ENCODE results near the gene MLST8.

Gene MLST8

GRCh38 chr16:2205104-2205966, at the start of gene MLST8:
TSS of gene MLST8 (plus strand) at chr16:2205454. CDS start at chr16:2206086, 632 bp downstream.
- Histone ChIP-seq H3K27ac (ENCODE audit: low read length) (peak within 1 kb of the TSS; percentile 99), H3K4me3 (ENCODE audit: low read depth in 1 of 2, low read length in 2 of 2) (peak within 1 kb of the TSS; percentile 80 to 89), H2AFZ (ENCODE audit: low read depth, low read length) (peak within 1 kb of the TSS; percentile 99), H3K4me1 (ENCODE audit: insufficient read depth, low read length) (peaks cover 33% of the 10 kb centered on the region), H3K36me3 (ENCODE audit: insufficient read depth, low read length) (peaks cover 38% of the 10 kb centered on the region), H4K20me1 (ENCODE audit: insufficient read depth, low read length) (peaks cover 5% of the 10 kb centered on the region; the same call in 1 of the 2 replicates), H3K9ac (ENCODE audit: low read depth, low read length) (peak within 1 kb of the TSS; percentile 91), H3K27me3 (ENCODE audit: insufficient read depth, low read length, poor library complexity) (no peaks in the 10 kb centered on the region), H3K79me2 (ENCODE audit: insufficient read depth, low read length) (peaks cover 31% of the 10 kb centered on the region), H3K9me3 (ENCODE audit: insufficient read depth, low read length, severe bottlenecking) (no peaks in the 10 kb centered on the region), H3K4me2 (ENCODE audit: insufficient read depth, low read length) (peak within 1 kb of the TSS; percentile 96)
- TF ChIP-seq EZH2 (IDR thresholded peaks at IDR 0.05; ENCODE audit: borderline replicate concordance, low read depth, low read length, severe bottlenecking), result no peak
- TF ChIP-seq, protein P1, sequence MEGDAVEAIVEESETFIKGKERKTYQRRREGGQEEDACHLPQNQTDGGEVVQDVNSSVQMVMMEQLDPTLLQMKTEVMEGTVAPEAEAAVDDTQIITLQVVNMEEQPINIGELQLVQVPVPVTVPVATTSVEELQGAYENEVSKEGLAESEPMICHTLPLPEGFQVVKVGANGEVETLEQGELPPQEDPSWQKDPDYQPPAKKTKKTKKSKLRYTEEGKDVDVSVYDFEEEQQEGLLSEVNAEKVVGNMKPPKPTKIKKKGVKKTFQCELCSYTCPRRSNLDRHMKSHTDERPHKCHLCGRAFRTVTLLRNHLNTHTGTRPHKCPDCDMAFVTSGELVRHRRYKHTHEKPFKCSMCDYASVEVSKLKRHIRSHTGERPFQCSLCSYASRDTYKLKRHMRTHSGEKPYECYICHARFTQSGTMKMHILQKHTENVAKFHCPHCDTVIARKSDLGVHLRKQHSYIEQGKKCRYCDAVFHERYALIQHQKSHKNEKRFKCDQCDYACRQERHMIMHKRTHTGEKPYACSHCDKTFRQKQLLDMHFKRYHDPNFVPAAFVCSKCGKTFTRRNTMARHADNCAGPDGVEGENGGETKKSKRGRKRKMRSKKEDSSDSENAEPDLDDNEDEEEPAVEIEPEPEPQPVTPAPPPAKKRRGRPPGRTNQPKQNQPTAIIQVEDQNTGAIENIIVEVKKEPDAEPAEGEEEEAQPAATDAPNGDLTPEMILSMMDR (IDR thresholded peaks at IDR 0.05; ENCODE audit: borderline replicate concordance, extremely low read depth, low read length, poor library complexity, severe bottlenecking), result peak; percentile 30
- ATAC-seq (ENCODE audit: insufficient read depth, low read depth) (peak; percentile 69), DNase-seq (peak; percentile 86)

DNA sequence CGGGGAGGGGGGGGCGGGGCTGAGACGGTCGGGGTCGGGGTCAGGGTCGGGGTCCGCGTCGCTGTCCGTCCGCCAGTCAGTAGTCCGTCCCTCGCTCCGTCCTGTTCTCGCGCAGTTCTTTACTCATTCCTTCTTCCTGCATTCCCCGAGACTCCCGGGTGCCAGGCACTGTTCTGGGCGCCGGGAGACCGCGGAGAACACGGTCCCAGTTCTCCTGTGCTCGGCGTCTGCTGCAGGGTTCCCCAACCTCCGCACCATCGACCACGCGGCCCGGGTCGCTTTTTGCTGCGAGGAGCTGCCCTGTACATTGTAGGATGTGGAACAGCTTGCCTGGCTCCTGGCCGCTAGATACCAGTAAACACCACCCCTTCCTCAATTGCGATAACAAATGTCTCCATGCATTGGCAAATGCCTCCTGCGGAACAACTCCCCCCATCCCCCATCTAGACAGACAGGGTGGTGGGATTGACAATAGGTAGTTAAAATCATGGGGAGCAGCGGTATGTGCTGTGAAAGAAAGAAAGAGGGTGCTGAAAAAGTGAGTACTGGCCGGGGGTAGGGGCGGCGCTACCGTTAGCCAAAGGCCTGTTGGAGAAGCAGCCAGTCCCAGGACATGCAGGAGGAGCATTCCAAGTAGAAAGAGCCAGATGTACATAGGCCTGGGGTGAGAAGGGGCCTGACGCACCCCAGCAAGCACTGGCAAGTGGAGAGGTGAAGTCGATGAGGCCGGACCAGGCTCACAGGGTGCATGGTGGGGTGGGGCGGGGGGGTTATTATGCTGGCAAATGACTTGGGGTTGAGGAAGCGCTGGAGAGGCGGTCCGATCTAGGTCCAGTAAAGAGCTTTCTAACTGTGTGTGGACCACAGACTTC, 49.0 kb upstream of the MLST8 start:
- Histone ChIP-seq H2AFZ (ENCODE audit: low read depth, low read length) (peak overlapping the region; percentile 54), H3K79me2 (ENCODE audit: insufficient read depth, low read length) (peaks cover 85% of the 10 kb centered on the region), H3K27ac (ENCODE audit: low read length) (peak overlapping the region; percentile 74), H3K4me3 (ENCODE audit: low read depth in 1 of 2, low read length in 2 of 2) (peak overlapping the region; percentile 44 to 95), H4K20me1 (ENCODE audit: insufficient read depth, low read length) (peaks cover 87% of the 10 kb centered on the region), H3K9ac (ENCODE audit: low read depth, low read length) (peak overlapping the region; percentile 79), H3K27me3 (ENCODE audit: insufficient read depth, low read length, poor library complexity) (no peaks in the 10 kb centered on the region), H3K9me3 (ENCODE audit: insufficient read depth, low read length, severe bottlenecking) (no peaks in the 10 kb centered on the region), H3K4me1 (ENCODE audit: insufficient read depth, low read length) (peaks cover 55% of the 10 kb centered on the region), H3K4me2 (ENCODE audit: insufficient read depth, low read length) (peak overlapping the region; percentile 72), H3K36me3 (ENCODE audit: insufficient read depth, low read length) (peaks cover 42% of the 10 kb centered on the region)
- ATAC-seq (ENCODE audit: insufficient read depth, low read depth), result no peak
- TF ChIP-seq, protein P1 (IDR thresholded peaks at IDR 0.05; ENCODE audit: borderline replicate concordance, extremely low read depth, low read length, poor library complexity, severe bottlenecking), result no peak
- TF ChIP-seq EZH2 (IDR thresholded peaks at IDR 0.05; ENCODE audit: borderline replicate concordance, low read depth, low read length, severe bottlenecking), result no peak
- DNase-seq, result peak; percentile 31

- Histone ChIP-seq H2AFZ (ENCODE audit: low read depth, low read length) (no peak overlapping the region), H3K27me3 (ENCODE audit: insufficient read depth, low read length, poor library complexity) (no peaks in the 10 kb centered on the region), H3K4me1 (ENCODE audit: insufficient read depth, low read length) (peaks cover 54% of the 10 kb centered on the region), H3K4me2 (ENCODE audit: insufficient read depth, low read length) (peak overlapping the region; percentile 72), H4K20me1 (ENCODE audit: insufficient read depth, low read length) (peaks cover 85% of the 10 kb centered on the region), H3K9ac (ENCODE audit: low read depth, low read length) (peak overlapping the region; percentile 79), H3K36me3 (ENCODE audit: insufficient read depth, low read length) (peaks cover 36% of the 10 kb centered on the region), H3K9me3 (ENCODE audit: insufficient read depth, low read length, severe bottlenecking) (no peaks in the 10 kb centered on the region), H3K4me3 (ENCODE audit: low read depth in 1 of 2, low read length in 2 of 2) (peak overlapping the region; percentile 17 to 95; a peak in 3 of 4 replicates), H3K79me2 (ENCODE audit: insufficient read depth, low read length) (peaks cover 87% of the 10 kb centered on the region), H3K27ac (ENCODE audit: low read length) (peak overlapping the region; percentile 74)
- no peak for ATAC-seq (ENCODE audit: insufficient read depth, low read depth)
- DNase-seq, result no peak
- TF ChIP-seq, protein P1 (IDR thresholded peaks at IDR 0.05; ENCODE audit: borderline replicate concordance, extremely low read depth, low read length, poor library complexity, severe bottlenecking), result no peak
- no peak for TF ChIP-seq EZH2 (IDR thresholded peaks at IDR 0.05; ENCODE audit: borderline replicate concordance, low read depth, low read length, severe bottlenecking)
Observed at GRCh38 chr16:2156849-2157224, 48.4 kb upstream of the MLST8 start.

All from DND-41 (cell line).